Endodermal cell (in vitro differentiated cells): ENCODE results near the gene C1orf50. TPM values are rescaled to one million over a fixed set of nuclear protein-coding genes. Genes with fewer than 3 reads are reported as not detected.
"Not testable (repeated sequence)": the region's sequence is repeated elsewhere in the genome, so short reads cannot be mapped to it uniquely, and the experiment has no call there.

Source experiments
- DNase-seq: peaks from one replicate; pipeline ENCODE4 v3.0.0-alpha.2; 2017
- H3K27ac ChIP-seq: 2 replicates; pipeline ENCODE4 v1.5.1; 2013; ENCODE audit warnings: mild to moderate bottlenecking, low read depth, low read length, moderate library complexity
- H3K27me3 ChIP-seq: 2 replicates; pipeline ENCODE4 v1.6.1; 2013; ENCODE audit warnings: mild to moderate bottlenecking, low read length, moderate library complexity; ENCODE audit not compliant: insufficient read depth, control insufficient read depth, poor library complexity, severe bottlenecking
- H3K36me3 ChIP-seq: 2 replicates; pipeline ENCODE4 v1.7.0; 2013; ENCODE audit warnings: mild to moderate bottlenecking, low read length, moderate library complexity; ENCODE audit not compliant: control insufficient read depth, insufficient read depth
- H3K4me1 ChIP-seq: one replicate; pipeline ENCODE4 v1.7.0; 2013; ENCODE audit warnings: low read length; ENCODE audit not compliant: control insufficient read depth, insufficient read depth
- H3K4me3 ChIP-seq: 2 replicates; pipeline ENCODE4 v1.5.1; 2013; ENCODE audit warnings: mild to moderate bottlenecking, low read length, moderate library complexity
- H3K9ac ChIP-seq: 2 replicates; pipeline ENCODE4 v1.6.1; 2013; ENCODE audit warnings: mild to moderate bottlenecking, low read length, moderate library complexity; ENCODE audit not compliant: poor library complexity, severe bottlenecking; ENCODE audit errors: extremely low read depth
- H3K9me3 ChIP-seq: 2 replicates; pipeline ENCODE4 v1.6.1; 2013; ENCODE audit warnings: mild to moderate bottlenecking, low read length, moderate library complexity; ENCODE audit not compliant: control insufficient read depth
- H3K27ac Mint-ChIP-seq: 2 replicates; pipeline ENCODE4 v1.8.0; 2020; ENCODE audit warnings: mixed read lengths
- H3K27me3 Mint-ChIP-seq: 2 replicates; pipeline ENCODE4 v1.8.0; 2021; ENCODE audit warnings: mild to moderate bottlenecking, mixed read lengths; ENCODE audit not compliant: insufficient read depth
- H3K36me3 Mint-ChIP-seq: 2 replicates; pipeline ENCODE4 v1.8.0; 2020; ENCODE audit warnings: low read depth, mixed read lengths
- H3K4me1 Mint-ChIP-seq: 2 replicates; pipeline ENCODE4 v1.8.0; 2020; ENCODE audit warnings: mixed read lengths
- H3K4me3 Mint-ChIP-seq: 2 replicates; pipeline ENCODE4 v1.8.0; 2020; ENCODE audit warnings: mild to moderate bottlenecking, moderate library complexity, mixed read lengths
- H3K9me3 Mint-ChIP-seq: 2 replicates; pipeline ENCODE4 v1.8.0; 2020; ENCODE audit warnings: mild to moderate bottlenecking, mixed read lengths
- WGBS, 2 experiments: methylation state at CpG; one replicate each; pipeline versions ENCODE4 v1.1.5 to v1.1.7; 2013; ENCODE audit warnings: missing lambda C conversion rate in 2 of 2, mixed read lengths in 1 of 2; ENCODE audit not compliant: insufficient coverage in 1 of 2, insufficient read length in 1 of 2; 5-methylcytosine and 5-hydroxymethylcytosine counted together
- long read RNA-seq, 4 experiments: library from polyadenylated mRNA in 2 of 4; library from RNA in 1 of 4; library from capped mRNA in 1 of 4; stranded (forward) in 3 of 4; unstranded in 1 of 4; transcript quantifications; one replicate each; pipeline ENCODE4 v2.0.0, GENCODE V29; 2020 to 2021; ENCODE audit warnings: inconsistent platforms in 1 of 4
- polyA plus RNA-seq, 2 experiments: library from polyadenylated mRNA; stranded (reverse); fragments of 50-300 nt; gene quantifications; one replicate each; pipeline ENCODE4 v1.2.3, GENCODE V29; 2013
- total RNA-seq, 2 donors: library from RNA; stranded (reverse); fragmentation: NEBNext Ultra II Directional in 1 of 2; extraction: Animal tissue kit (Norgen Biotek cat#: 25700) in 1 of 2; gene quantifications; 2 replicates in 1 of 2; 3 replicates in 1 of 2; pipeline ENCODE4 v1.2.1, GENCODE V29; 2021
- TF ChIP-seq, protein P1 (sequence below): fragments of 200-600 bp; sonication (generic); conservative IDR thresholded peaks from 2 replicates; pipeline ENCODE4 v1.5.0; 2021; ENCODE audit warnings: antibody characterized with exemption, mild to moderate bottlenecking

C1orf50 gene
- 1 to 10 TPM; 4.8 to 7.3 TPM for total RNA-seq
- polyA plus RNA-seq (2013, experiment 1 of 2) = 8.7 TPM
- polyA plus RNA-seq (2013, experiment 2 of 2) = 11.8 TPM
- long read RNA-seq, experiment 1, full-length matches to known transcripts = 4 of 5 reads
- long read RNA-seq, experiment 1, partial matches to known transcripts = 1 of 5 reads
- long read RNA-seq, experiment 1, other reads (novel, unspliced or antisense) = 0 of 5 reads
- long read RNA-seq, experiment 2, full-length matches to known transcripts = 11 of 14 reads
- long read RNA-seq, experiment 2, partial matches to known transcripts = 2 of 14 reads
- long read RNA-seq, experiment 2, other reads (novel, unspliced or antisense) = 1 of 14 reads
- long read RNA-seq, experiment 3, full-length matches to known transcripts = 6 of 14 reads
- long read RNA-seq, experiment 3, partial matches to known transcripts = 3 of 14 reads
- long read RNA-seq, experiment 3, other reads (novel, unspliced or antisense) = 5 of 14 reads
- long read RNA-seq, experiment 4, full-length matches to known transcripts = 11 of 14 reads
- long read RNA-seq, experiment 4, partial matches to known transcripts = 1 of 14 reads
- long read RNA-seq, experiment 4, other reads (novel, unspliced or antisense) = 2 of 14 reads

DNA sequence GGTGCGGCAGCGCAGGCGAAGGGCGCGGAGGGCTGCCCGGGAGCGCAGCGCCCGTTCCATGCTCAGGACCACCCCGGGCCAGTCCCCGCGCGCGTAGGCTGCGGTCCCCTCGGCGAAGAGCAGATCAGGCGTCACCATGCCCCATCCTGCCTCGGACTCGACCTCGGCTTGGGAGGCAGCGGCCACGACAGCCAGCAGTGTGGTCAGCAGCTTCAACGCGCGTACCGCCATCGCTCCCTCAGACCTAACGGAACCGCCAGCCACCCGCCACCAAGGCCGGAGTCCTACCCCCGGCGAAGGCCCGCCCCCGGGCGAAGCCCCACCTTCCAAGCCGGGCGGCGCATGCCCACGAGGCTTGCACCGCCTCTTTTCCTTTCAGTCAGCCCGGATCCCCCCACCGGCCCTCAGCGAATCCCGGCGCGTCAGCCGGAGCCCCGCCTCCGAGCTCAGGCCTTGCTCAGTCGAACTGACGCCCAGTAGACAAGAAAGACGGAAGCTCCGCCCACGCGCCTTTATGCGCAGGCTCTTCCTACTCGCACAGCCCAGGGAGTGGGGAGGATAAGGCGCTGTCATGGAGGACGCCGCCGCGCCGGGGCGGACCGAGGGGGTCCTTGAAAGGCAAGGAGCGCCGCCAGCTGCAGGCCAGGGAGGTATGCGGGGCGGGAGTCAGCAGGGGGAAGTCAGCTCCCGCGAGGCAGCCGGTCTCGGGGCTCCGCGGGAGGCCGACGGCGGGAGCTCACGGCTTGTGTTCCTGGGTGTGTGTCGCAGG, at the start of gene C1orf50, which contains the start of gene P3H1:
C1orf50 (plus strand) TSS at position 509 of the 769 bp plus-strand sequence; CDS start at position 572, 63 bp downstream.
P3H1 (minus strand) TSS at position 288 of the 769 bp plus-strand sequence; CDS start at position 231, 57 bp downstream.
- no peaks in the 10 kb centered on the region for H3K9me3 Mint-ChIP-seq
- Histone ChIP-seq H3K36me3 (peaks cover 10% of the 10 kb centered on the region), H3K27ac (peak within 1 kb of the TSS; percentile 69), H3K4me3 (peak within 1 kb of the TSS; percentile 86), H3K27me3 (no peaks in the 10 kb centered on the region), H3K4me1 (no peaks in the 10 kb centered on the region), H3K9ac (peak within 1 kb of the TSS; percentile 80), H3K9me3 (no peaks in the 10 kb centered on the region)
- DNase-seq = peak; percentile 100
- H3K4me1 Mint-ChIP-seq = peaks cover 7% of the 10 kb centered on the region
- no peaks in the 10 kb centered on the region for H3K27me3 Mint-ChIP-seq
- WGBS, 2 experiments = 0% methylated on average over 41 to 82 of the region's 82 CpGs
- peaks cover 20% of the 10 kb centered on the region for H3K36me3 Mint-ChIP-seq
- TF ChIP-seq, protein P1, sequence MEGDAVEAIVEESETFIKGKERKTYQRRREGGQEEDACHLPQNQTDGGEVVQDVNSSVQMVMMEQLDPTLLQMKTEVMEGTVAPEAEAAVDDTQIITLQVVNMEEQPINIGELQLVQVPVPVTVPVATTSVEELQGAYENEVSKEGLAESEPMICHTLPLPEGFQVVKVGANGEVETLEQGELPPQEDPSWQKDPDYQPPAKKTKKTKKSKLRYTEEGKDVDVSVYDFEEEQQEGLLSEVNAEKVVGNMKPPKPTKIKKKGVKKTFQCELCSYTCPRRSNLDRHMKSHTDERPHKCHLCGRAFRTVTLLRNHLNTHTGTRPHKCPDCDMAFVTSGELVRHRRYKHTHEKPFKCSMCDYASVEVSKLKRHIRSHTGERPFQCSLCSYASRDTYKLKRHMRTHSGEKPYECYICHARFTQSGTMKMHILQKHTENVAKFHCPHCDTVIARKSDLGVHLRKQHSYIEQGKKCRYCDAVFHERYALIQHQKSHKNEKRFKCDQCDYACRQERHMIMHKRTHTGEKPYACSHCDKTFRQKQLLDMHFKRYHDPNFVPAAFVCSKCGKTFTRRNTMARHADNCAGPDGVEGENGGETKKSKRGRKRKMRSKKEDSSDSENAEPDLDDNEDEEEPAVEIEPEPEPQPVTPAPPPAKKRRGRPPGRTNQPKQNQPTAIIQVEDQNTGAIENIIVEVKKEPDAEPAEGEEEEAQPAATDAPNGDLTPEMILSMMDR = no peak
- H3K4me3 Mint-ChIP-seq = no peak within 1 kb of the TSS
- H3K27ac Mint-ChIP-seq = peak within 1 kb of the TSS; percentile 93

DNA sequence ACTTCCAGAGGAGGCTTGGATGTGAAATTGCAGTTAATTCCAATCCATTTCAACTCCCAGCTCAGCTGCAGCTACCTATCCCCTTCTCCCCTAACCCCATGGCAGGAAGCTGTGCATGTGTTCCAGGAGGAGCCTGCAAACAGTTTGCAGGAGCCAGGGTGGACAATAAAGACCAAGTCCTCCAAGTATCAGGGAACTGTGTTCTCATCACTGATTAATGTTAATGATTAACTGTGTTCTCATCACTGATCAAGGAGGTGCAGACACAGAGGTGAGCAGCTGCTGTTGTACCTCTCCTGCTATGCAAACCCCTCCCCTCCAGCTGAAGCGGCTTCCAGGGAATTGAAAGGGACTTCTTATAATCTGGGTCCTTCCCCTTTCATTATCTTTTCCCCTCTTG, 46.2 kb upstream of the C1orf50 start:
- WGBS, 2 experiments = 83 to 92% methylated on average over 1 of the region's 1 CpG
- no peak overlapping the region for H3K4me3 Mint-ChIP-seq

DNA sequence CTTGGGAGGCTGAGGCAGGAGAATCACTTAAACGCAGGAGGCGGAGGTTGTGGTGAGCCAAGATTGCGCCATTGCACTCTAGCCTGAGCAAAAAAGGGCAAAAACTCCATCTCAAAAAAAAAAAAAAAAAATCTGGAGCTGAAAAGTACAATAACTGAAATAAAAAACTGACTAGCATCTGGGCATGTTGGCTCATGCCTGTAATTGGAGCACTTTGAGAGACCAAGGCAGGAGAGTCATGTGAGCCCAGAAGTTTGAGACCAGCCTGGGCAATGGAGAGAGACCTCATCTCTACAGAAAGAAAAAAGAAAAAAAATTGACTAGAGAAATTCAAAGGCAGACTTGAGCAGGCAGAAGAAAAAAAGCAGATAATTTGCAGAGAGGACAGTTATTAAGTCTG, 45.1 kb upstream of the C1orf50 start:
- H3K27me3 Mint-ChIP-seq = no peaks in the 10 kb centered on the region
- Histone ChIP-seq H3K27ac (no peak overlapping the region), H3K9ac (no peak overlapping the region), H3K4me1 (no peaks in the 10 kb centered on the region), H3K36me3 (no peaks in the 10 kb centered on the region), H3K4me3 (no peak overlapping the region), H3K9me3 (no peaks in the 10 kb centered on the region), H3K27me3 (no peaks in the 10 kb centered on the region)
- peaks cover 2% of the 10 kb centered on the region for H3K9me3 Mint-ChIP-seq
- no peak overlapping the region for H3K4me3 Mint-ChIP-seq
- peaks cover 1% of the 10 kb centered on the region for H3K36me3 Mint-ChIP-seq
- DNase-seq = no peak
- H3K4me1 Mint-ChIP-seq = peaks cover 9% of the 10 kb centered on the region
- H3K27ac Mint-ChIP-seq = no peak overlapping the region
- TF ChIP-seq, protein P1 = no peak
- WGBS, 2 experiments = 90 to 100% methylated on average over 3 of the region's 3 CpGs

More for the DNA sequence above, 46.2 kb upstream of the C1orf50 start:
- Mint-ChIP-seq H3K27me3 (no peaks in the 10 kb centered on the region), H3K27ac (no peak overlapping the region), H3K36me3 (peaks cover 1% of the 10 kb centered on the region), H3K9me3 (peaks cover 2% of the 10 kb centered on the region), H3K4me1 (peaks cover 9% of the 10 kb centered on the region)
- TF ChIP-seq, protein P1 = no peak
- Histone ChIP-seq H3K9me3 (no peaks in the 10 kb centered on the region), H3K27ac (no peak overlapping the region), H3K27me3 (no peaks in the 10 kb centered on the region), H3K4me1 (no peaks in the 10 kb centered on the region), H3K9ac (no peak overlapping the region), H3K36me3 (no peaks in the 10 kb centered on the region), H3K4me3 (no peak overlapping the region)
- DNase-seq = no peak

DNA sequence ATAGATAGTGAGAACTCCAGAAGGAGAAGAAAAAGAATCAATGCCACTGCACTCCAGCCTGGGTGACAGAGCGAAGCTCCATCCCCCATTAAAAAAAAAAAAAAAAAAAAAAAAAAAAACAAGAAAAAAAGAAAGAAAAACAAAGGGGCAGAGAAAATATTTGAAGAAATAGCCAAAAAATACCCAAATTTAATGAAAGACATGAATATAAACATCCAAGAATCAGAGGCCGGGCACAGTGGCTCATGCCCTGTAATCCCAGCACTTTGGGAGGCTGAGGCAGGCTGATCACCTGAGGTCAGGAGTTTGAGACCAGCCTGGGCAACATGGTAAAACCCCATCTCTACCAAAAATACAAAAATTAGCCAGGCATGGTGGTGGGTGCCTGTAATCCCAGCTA, 44.6 kb upstream of the C1orf50 start:
- H3K27ac Mint-ChIP-seq, H3K4me1 Mint-ChIP-seq, H3K4me3 Mint-ChIP-seq, H3K4me3 ChIP-seq, H3K9ac ChIP-seq, H3K9me3 ChIP-seq, H3K4me1 ChIP-seq, H3K9me3 Mint-ChIP-seq, H3K27me3 ChIP-seq, H3K36me3 Mint-ChIP-seq, H3K36me3 ChIP-seq, DNase-seq, H3K27ac ChIP-seq, H3K27me3 Mint-ChIP-seq: not testable (repeated sequence)
- 80 to 92% methylated on average over 1 of the region's 2 CpGs for WGBS, 2 experiments
